ENCODE measurements around the gene ARID2. TPM values are rescaled to one million over a fixed set of nuclear protein-coding genes. Genes with fewer than 3 reads are reported as not detected.

Gene ARID2
- total RNA-seq, 1 experiment from 2014 or later: 72.2 TPM

- intact Hi-C loops (cut with micrococcal nuclease; ENCODE audit: unreplicated experiment): no loop called here
- H3K27ac ChIP-seq (ENCODE audit: low read depth, low read length, poor library complexity, severe bottlenecking): peak overlapping the region; percentile 5
- no peak overlapping the region for H3K4me3 ChIP-seq (ENCODE audit: low read depth, low read length, poor library complexity, severe bottlenecking)
- ChIA-PET POLR2A (ENCODE audit: low non-redundant PET) (no interaction called here), CTCF (no interaction called here)
- no peak for DNase-seq (ENCODE audit: low spot score)
- H3K27me3 ChIP-seq (replicated peaks; ENCODE audit: insufficient read depth, low read depth, low read length, poor library complexity): no peaks in the 10 kb centered on the region
- H3K36me3 ChIP-seq (ENCODE audit: insufficient read depth, low read length, poor library complexity, severe bottlenecking): no peaks in the 10 kb centered on the region
- H3K9me3 ChIP-seq (ENCODE audit: low read depth, low read length, poor library complexity, severe bottlenecking): no peaks in the 10 kb centered on the region
- peaks cover 15% of the 10 kb centered on the region for H3K4me1 ChIP-seq (ENCODE audit: insufficient read depth, low read length, poor library complexity, severe bottlenecking)
- no TSS peak for BruUV-seq (replicated peaks)
- TF ChIP-seq EZH2 (IDR thresholded peaks at IDR 0.05; ENCODE audit: borderline replicate concordance, low read depth, low read length, poor library complexity, severe bottlenecking): no peak
- TF ChIP-seq CTCF (conservative IDR thresholded peaks at IDR 0.05; ENCODE audit: low read depth, low read length): no peak
Measured at GRCh38 chr12:45757172-45757571, 27.7 kb downstream of the ARID2 start.

GRCh38 chr12:45760333-45760732 is 30.8 kb downstream of the ARID2 start:
- Histone ChIP-seq H3K4me3 (ENCODE audit: low read depth, low read length, poor library complexity, severe bottlenecking) (no peak overlapping the region), H3K4me1 (ENCODE audit: insufficient read depth, low read length, poor library complexity, severe bottlenecking) (peaks cover 15% of the 10 kb centered on the region), H3K27ac (ENCODE audit: low read depth, low read length, poor library complexity, severe bottlenecking) (no peak overlapping the region), H3K27me3 (replicated peaks; ENCODE audit: insufficient read depth, low read depth, low read length, poor library complexity) (no peaks in the 10 kb centered on the region), H3K9me3 (ENCODE audit: low read depth, low read length, poor library complexity, severe bottlenecking) (no peaks in the 10 kb centered on the region), H3K36me3 (ENCODE audit: insufficient read depth, low read length, poor library complexity, severe bottlenecking) (no peaks in the 10 kb centered on the region)
- no TSS peak for BruUV-seq (replicated peaks)
- intact Hi-C loops (cut with micrococcal nuclease; ENCODE audit: unreplicated experiment): loop anchor here (10.0 kb wide), 1 partner anchor 224 kb away; no protein-coding TSS in a partner anchor
- no peak for DNase-seq (ENCODE audit: low spot score)
- TF ChIP-seq CTCF (conservative IDR thresholded peaks at IDR 0.05; ENCODE audit: low read depth, low read length) (no peak), EZH2 (IDR thresholded peaks at IDR 0.05; ENCODE audit: borderline replicate concordance, low read depth, low read length, poor library complexity, severe bottlenecking) (no peak)
- CTCF ChIA-PET: no interaction called here
- POLR2A ChIA-PET (ENCODE audit: low non-redundant PET): interaction anchor here (0.8 kb wide), 1 partner anchor 9 kb away, joined by 3 read pairs; no protein-coding TSS in a partner anchor

- no TSS peak for BruUV-seq (replicated peaks)
- CTCF ChIA-PET: interaction anchor here (0.6 kb wide), 1 partner anchor 392 kb away, joined by 3 read pairs; no protein-coding TSS in a partner anchor
- no peak for TF ChIP-seq EZH2 (IDR thresholded peaks at IDR 0.05; ENCODE audit: borderline replicate concordance, low read depth, low read length, poor library complexity, severe bottlenecking)
- TF ChIP-seq CTCF (conservative IDR thresholded peaks at IDR 0.05; ENCODE audit: low read depth, low read length): peak; percentile 83
- Histone ChIP-seq H3K27me3 (replicated peaks; ENCODE audit: insufficient read depth, low read depth, low read length, poor library complexity) (no peaks in the 10 kb centered on the region), H3K36me3 (ENCODE audit: insufficient read depth, low read length, poor library complexity, severe bottlenecking) (peaks cover 5% of the 10 kb centered on the region), H3K4me1 (ENCODE audit: insufficient read depth, low read length, poor library complexity, severe bottlenecking) (peaks cover 9% of the 10 kb centered on the region), H3K27ac (ENCODE audit: low read depth, low read length, poor library complexity, severe bottlenecking) (peak overlapping the region; percentile 8), H3K9me3 (ENCODE audit: low read depth, low read length, poor library complexity, severe bottlenecking) (no peaks in the 10 kb centered on the region), H3K4me3 (ENCODE audit: low read depth, low read length, poor library complexity, severe bottlenecking) (no peak overlapping the region)
- POLR2A ChIA-PET (ENCODE audit: low non-redundant PET): no interaction called here
- peak; percentile 68 for DNase-seq (ENCODE audit: low spot score)
- intact Hi-C loops (cut with micrococcal nuclease; ENCODE audit: unreplicated experiment): loop anchor here (10.0 kb wide), 1 partner anchor 222 kb away; no protein-coding TSS in a partner anchor
Measured at GRCh38 chr12:45762185-45763110, 32.9 kb downstream of the ARID2 start.
